Measurements from ENCODE around the gene FAM184A.

FAM184A gene

DNA sequence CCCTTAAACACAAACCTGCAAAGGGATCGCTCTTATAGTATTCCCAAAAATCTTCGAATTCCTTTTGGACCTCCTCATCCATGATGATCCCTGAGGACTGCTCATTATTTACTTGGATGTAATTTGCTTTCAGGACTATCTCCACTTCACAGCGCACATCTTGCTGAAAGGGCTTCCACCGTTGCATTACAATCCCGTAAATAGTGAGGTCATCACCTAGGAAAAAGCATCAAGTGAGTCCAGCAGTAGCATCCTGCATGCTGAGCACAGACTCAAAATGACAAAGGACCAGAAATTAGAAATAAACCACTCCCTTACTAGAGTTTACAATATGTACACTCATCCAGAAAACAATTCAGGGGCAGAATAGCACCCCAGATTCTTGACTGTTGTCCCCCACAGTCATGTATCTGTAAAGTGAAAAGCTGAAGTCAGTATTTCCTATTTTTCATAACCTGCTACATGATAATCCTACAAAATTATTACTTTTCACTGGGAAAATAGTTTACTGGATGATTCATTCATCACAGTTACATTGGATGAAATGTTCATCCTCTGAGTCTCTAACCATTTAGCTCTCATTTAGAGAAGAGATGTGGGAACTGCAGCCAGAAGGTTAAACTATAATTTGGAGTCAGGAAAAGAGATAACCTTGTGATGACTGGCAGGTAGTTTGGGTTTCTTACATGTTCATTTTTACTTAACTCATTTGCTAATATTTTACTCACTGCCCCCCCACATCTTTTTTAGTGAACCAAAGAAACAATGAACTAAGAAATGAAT is 160.7 kb downstream of the FAM184A start:
- H3K4me3 ChIP-seq (ENCODE audit: low read depth, low read length), result no peak overlapping the region

GRCh38 chr6:118914598-118914997 is 163.9 kb downstream of the FAM184A start:
- H3K4me3 ChIP-seq (ENCODE audit: low read depth, low read length), result no peak overlapping the region

GRCh38 chr6:118913161-118913560 is 165.3 kb downstream of the FAM184A start:
- H3K4me3 ChIP-seq (ENCODE audit: low read depth, low read length), result no peak overlapping the region

DNA sequence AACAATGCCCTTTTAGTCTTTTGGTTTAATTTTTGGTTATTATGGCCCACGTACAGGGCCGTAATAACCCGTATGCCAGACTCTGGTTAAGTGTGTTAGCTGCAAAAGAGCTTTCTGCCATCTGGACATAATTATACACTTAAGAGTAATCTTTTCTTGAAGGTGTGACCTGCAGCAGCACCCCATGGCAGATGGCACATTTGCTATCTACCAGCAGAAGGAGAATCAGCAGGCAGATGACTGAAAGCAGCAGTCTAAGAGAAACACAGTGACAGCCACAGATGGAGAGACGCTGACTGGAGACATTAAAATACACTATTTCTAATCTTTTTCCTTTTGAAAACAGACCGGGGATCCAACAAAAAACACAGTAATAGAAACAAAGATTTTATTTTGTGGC is 165.8 kb downstream of the FAM184A start:
- no peak overlapping the region for H3K4me3 ChIP-seq (ENCODE audit: low read depth, low read length)

Measured in iPS-11a (cell line).